HCT116 (cell line): Measurements from ENCODE around the gene KCNMB2. TPM values are rescaled to one million over a fixed set of nuclear protein-coding genes. Genes with fewer than 3 reads are reported as not detected.

Source experiments
- ATAC-seq: fragments of 200-7000 bp; cut with Tn5 transposase; 2 replicates; pipeline ENCODE4 v1.9.1; 2020; ENCODE audit warnings: mild to moderate bottlenecking, moderate library complexity
- BruUV-seq: library from RNA; stranded (reverse); fragments of 400-500 nt; replicated peaks from 2 replicates; lab custom pipeline; 2021; lab: Mats Ljungman, UMichigan
- CTCF ChIA-PET: fragments of 300-600 bp; sonication (Branson Sonifier 250); formaldehyde crosslinking; loops from one replicate; lab custom pipeline; 2021; ENCODE audit warnings: antibody characterized with exemption; lab: Charles Lee
- POLR2A ChIA-PET: fragments of 300-600, 350-600 bp; sonication (Branson Sonifier 250); formaldehyde crosslinking; loops from one replicate; lab custom pipeline; 2021; ENCODE audit warnings: antibody characterized with exemption; lab: Charles Lee
- RAD21 ChIA-PET, 2 experiments: fragments of 300-600 bp; sonication (Branson Sonifier 250); formaldehyde crosslinking; loops; one replicate each; lab custom pipeline; 2023; ENCODE audit warnings: low total read pairs in 2 of 2; ENCODE audit not compliant: uncharacterized antibody in 2 of 2, unreplicated experiment in 2 of 2, low non-redundant PET in 1 of 2; lab: Charles Lee
- DNase-seq: peaks from one replicate; pipeline ENCODE4 v3.0.0-alpha.2; 2010; ENCODE audit warnings: low read depth, low spot score
- H2AFZ ChIP-seq: fragments of 200-600 bp; shearing (Covaris generic), sonication (generic); 2 replicates; pipeline ENCODE4 v1.6.1; 2017; ENCODE audit warnings: low read depth, mixed run types, mixed read lengths, antibody characterized with exemption, low read length; ENCODE audit not compliant: poor library complexity, severe bottlenecking
- H3K27ac ChIP-seq: 2 replicates; pipeline ENCODE4 v1.5.1; 2012; ENCODE audit warnings: low read depth, low read length
- H3K27me3 ChIP-seq: fragments of 200-600 bp; sonication (generic); 2 replicates; pipeline ENCODE4 v1.6.1; 2016; ENCODE audit warnings: mixed run types, low read length, mixed read lengths; ENCODE audit not compliant: insufficient read depth
- H3K36me3 ChIP-seq, 2 experiments: fragments of 200-500 bp in 1 of 2; fragments of 200-600 bp in 1 of 2; sonication (Bioruptor generic) in 1 of 2; sonication (generic) in 1 of 2; 2 replicates each; pipeline versions ENCODE4 v1.5.1 to v1.6.1; 2014 to 2016; ENCODE audit warnings: low read length in 2 of 2, inconsistent platforms in 1 of 2, mixed read lengths in 1 of 2, mixed run types in 1 of 2; ENCODE audit not compliant: insufficient read depth in 2 of 2, control insufficient read depth in 1 of 2
- H3K4me1 ChIP-seq, 2 experiments: fragments of 200-600 bp in 1 of 2; sonication (generic) in 1 of 2; 2 replicates each; pipeline versions ENCODE4 v1.5.1 to v1.6.1; 2012 to 2017; ENCODE audit warnings: low read length in 2 of 2, inconsistent platforms in 1 of 2, mild to moderate bottlenecking in 1 of 2, mixed read lengths in 1 of 2, mixed run types in 1 of 2, moderate library complexity in 1 of 2; ENCODE audit not compliant: insufficient read depth in 2 of 2, control insufficient read depth in 1 of 2
- H3K4me2 ChIP-seq: fragments of 200-600 bp; sonication (generic); 2 replicates; pipeline ENCODE4 v1.6.1; 2017; ENCODE audit warnings: mixed run types, low read length, mixed read lengths
- H3K4me3 ChIP-seq, 2 experiments: fragments of 200-600 bp in 1 of 2; sonication (generic) in 1 of 2; replicated peaks in 1 of 2; 2 replicates each; pipeline ENCODE4 v1.5.1; 2011 to 2016; ENCODE audit warnings: low read length in 2 of 2, control low read depth in 1 of 2, low read depth in 1 of 2, mild to moderate bottlenecking in 1 of 2, mixed read lengths in 1 of 2, mixed run types in 1 of 2
- H3K79me2 ChIP-seq: fragments of 200-600 bp; sonication (generic); 2 replicates; pipeline ENCODE4 v1.6.1; 2017; ENCODE audit warnings: mild to moderate bottlenecking, mixed run types, low read length, moderate library complexity, mixed read lengths; ENCODE audit not compliant: insufficient read depth
- H3K9ac ChIP-seq: fragments of 200-600 bp; sonication (generic); 2 replicates; pipeline ENCODE4 v1.6.1; 2016; ENCODE audit warnings: low read length, mixed read lengths
- H3K9me2 ChIP-seq: fragments of 200-600 bp; sonication (generic), shearing (Covaris generic); 2 replicates; pipeline ENCODE4 v1.6.1; 2017; ENCODE audit warnings: mixed run types, mild to moderate bottlenecking, moderate library complexity; ENCODE audit not compliant: insufficient read depth
- H3K9me3 ChIP-seq, 2 experiments: fragments of 200-500 bp in 1 of 2; fragments of 200-600 bp in 1 of 2; sonication (Bioruptor generic) in 1 of 2; sonication (generic) in 1 of 2; 2 replicates each; pipeline ENCODE4 v1.6.1; 2014 to 2017; ENCODE audit warnings: low read length in 2 of 2, mixed read lengths in 2 of 2, inconsistent platforms in 1 of 2, low read depth in 1 of 2, mild to moderate bottlenecking in 1 of 2, mixed run types in 1 of 2, moderate library complexity in 1 of 2; ENCODE audit not compliant: control insufficient read depth in 1 of 2, insufficient read depth in 1 of 2
- H4K20me1 ChIP-seq: fragments of 200-600 bp; sonication (generic), shearing (Covaris generic); 2 replicates; pipeline ENCODE4 v1.6.1; 2017; ENCODE audit warnings: mixed run types, mild to moderate bottlenecking, moderate library complexity; ENCODE audit not compliant: insufficient read depth
- ATF3 ChIP-seq: IDR thresholded peaks from 2 replicates; pipeline ENCODE4 v1.6.1; 2012
- CEBPB ChIP-seq: IDR thresholded peaks from 2 replicates; pipeline ENCODE4 v1.6.1; 2012; ENCODE audit warnings: low read depth
- EGR1 ChIP-seq: IDR thresholded peaks from 2 replicates; pipeline ENCODE4 v1.6.1; 2012; ENCODE audit warnings: low read depth
- ELF1 ChIP-seq: IDR thresholded peaks from 2 replicates; pipeline ENCODE4 v1.6.1; 2012; ENCODE audit warnings: low read depth, borderline replicate concordance
- EZH2 ChIP-seq: fragments of 200-600 bp; sonication (generic); IDR thresholded peaks from 2 replicates; pipeline ENCODE4 v1.6.1; 2017; ENCODE audit warnings: antibody characterized with exemption, mixed run types
- EZH2phosphoT487 ChIP-seq: fragments of 200-600 bp; IDR thresholded peaks from 2 replicates; pipeline ENCODE4 v1.6.1; 2018; ENCODE audit warnings: antibody characterized with exemption, borderline replicate concordance
- FOSL1 ChIP-seq: IDR thresholded peaks from 2 replicates; pipeline ENCODE4 v1.6.1; 2012; ENCODE audit warnings: low read depth
- JUND ChIP-seq: IDR thresholded peaks from 2 replicates; pipeline ENCODE4 v1.6.1; 2012
- POLR2A ChIP-seq: IDR thresholded peaks from 2 replicates; pipeline ENCODE4 v1.7.0; 2011; ENCODE audit warnings: borderline replicate concordance; ENCODE audit not compliant: insufficient read depth, insufficient read length; ENCODE audit errors: extremely low read depth
- POLR2AphosphoS5 ChIP-seq: IDR thresholded peaks from 2 replicates; pipeline ENCODE4 v1.6.1; 2011; ENCODE audit warnings: mild to moderate bottlenecking, low read depth, low read length, moderate library complexity
- RAD21 ChIP-seq: IDR thresholded peaks from 2 replicates; pipeline ENCODE4 v1.6.1; 2012; ENCODE audit warnings: low read depth, mild to moderate bottlenecking
- SIN3A ChIP-seq: IDR thresholded peaks from 2 replicates; pipeline ENCODE4 v1.6.1; 2012; ENCODE audit warnings: low read depth
- SP1 ChIP-seq: IDR thresholded peaks from 2 replicates; pipeline ENCODE4 v1.6.1; 2012; ENCODE audit warnings: low read depth
- SRF ChIP-seq: IDR thresholded peaks from 2 replicates; pipeline ENCODE4 v1.6.1; 2012; ENCODE audit warnings: low read depth
- TCF7L2 ChIP-seq: IDR thresholded peaks from 2 replicates; pipeline ENCODE4 v1.7.0; 2011; ENCODE audit warnings: borderline replicate concordance, inconsistent platforms; ENCODE audit not compliant: insufficient read depth, insufficient read length; ENCODE audit errors: extremely low read depth
- YY1 ChIP-seq: IDR thresholded peaks from 2 replicates; pipeline ENCODE4 v1.6.1; 2011; ENCODE audit warnings: low read length, low read depth, moderate library complexity, mild to moderate bottlenecking; ENCODE audit not compliant: insufficient replicate concordance; ENCODE audit errors: extremely low read depth
- intact Hi-C: fragments of 100-400 bp; cut with micrococcal nuclease; formaldehyde crosslinking; loops from 2 replicates; pipeline ENCODE4 v1.10.0; 2022
- total RNA-seq: library from RNA; stranded (reverse); gene quantifications from one replicate; pipeline ENCODE4 v1.2.1, GENCODE V29; 2021; ENCODE audit not compliant: unreplicated experiment
- TF ChIP-seq, protein P1 (sequence below): IDR thresholded peaks from 2 replicates; pipeline ENCODE4 v1.6.1; 2012
- TF ChIP-seq, protein P2 (sequence below), 3 experiments: fragments of 200-600 bp in 1 of 3; sonication (generic) in 1 of 3; IDR thresholded peaks in 2 of 3; conservative IDR thresholded peaks in 1 of 3; 2 replicates each; pipeline ENCODE4 v1.5.1; 2012 to 2017; ENCODE audit warnings: low read depth in 2 of 3, low read length in 2 of 3, antibody characterized with exemption in 1 of 3, borderline replicate concordance in 1 of 3, control low read depth in 1 of 3, mild to moderate bottlenecking in 1 of 3, mixed read lengths in 1 of 3, mixed run types in 1 of 3, moderate library complexity in 1 of 3; ENCODE audit not compliant: insufficient read depth in 1 of 3
- TF ChIP-seq, protein P3 (sequence below): IDR thresholded peaks from 2 replicates; pipeline ENCODE4 v1.6.1; 2012; ENCODE audit warnings: low read depth
- TF ChIP-seq, protein P4 (sequence below): IDR thresholded peaks from 2 replicates; pipeline ENCODE4 v1.6.1; 2011; ENCODE audit warnings: mild to moderate bottlenecking, low read length, moderate library complexity; ENCODE audit not compliant: insufficient replicate concordance; ENCODE audit errors: extremely low read depth

KCNMB2 gene
- total RNA-seq, 1 experiment from 2014 or later: not detected

- no peak overlapping the region for H2AFZ ChIP-seq
- no peaks in the 10 kb centered on the region for H3K4me1 ChIP-seq
- intact Hi-C loops: no loop called here
- H3K36me3 ChIP-seq: no peaks in the 10 kb centered on the region
- no peaks in the 10 kb centered on the region for H3K9me2 ChIP-seq
- RAD21 ChIA-PET: no interaction called here
- H3K79me2 ChIP-seq: no peaks in the 10 kb centered on the region
- H4K20me1 ChIP-seq: no peaks in the 10 kb centered on the region; the same call in 1 of the 2 replicates
- POLR2A ChIA-PET: no interaction called here
- ATAC-seq: no peak
- no peak overlapping the region for H3K4me2 ChIP-seq
- no TSS peak for BruUV-seq
- no peaks in the 10 kb centered on the region for H3K27me3 ChIP-seq
- H3K9ac ChIP-seq: no peak overlapping the region
- no peaks in the 10 kb centered on the region for H3K9me3 ChIP-seq
- TF ChIP-seq TCF7L2 (no peak), SP1 (no peak), YY1 (no peak), POLR2AphosphoS5 (no peak), SRF (no peak), EGR1 (no peak), JUND (no peak), ATF3 (no peak), EZH2 (no peak), FOSL1 (no peak), POLR2A (no peak), ELF1 (no peak), EZH2phosphoT487 (no peak), SIN3A (no peak), CEBPB (no peak), RAD21 (no peak)
- TF ChIP-seq, protein P1, sequence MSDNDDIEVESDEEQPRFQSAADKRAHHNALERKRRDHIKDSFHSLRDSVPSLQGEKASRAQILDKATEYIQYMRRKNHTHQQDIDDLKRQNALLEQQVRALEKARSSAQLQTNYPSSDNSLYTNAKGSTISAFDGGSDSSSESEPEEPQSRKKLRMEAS: no peak
- TF ChIP-seq, protein P2, sequence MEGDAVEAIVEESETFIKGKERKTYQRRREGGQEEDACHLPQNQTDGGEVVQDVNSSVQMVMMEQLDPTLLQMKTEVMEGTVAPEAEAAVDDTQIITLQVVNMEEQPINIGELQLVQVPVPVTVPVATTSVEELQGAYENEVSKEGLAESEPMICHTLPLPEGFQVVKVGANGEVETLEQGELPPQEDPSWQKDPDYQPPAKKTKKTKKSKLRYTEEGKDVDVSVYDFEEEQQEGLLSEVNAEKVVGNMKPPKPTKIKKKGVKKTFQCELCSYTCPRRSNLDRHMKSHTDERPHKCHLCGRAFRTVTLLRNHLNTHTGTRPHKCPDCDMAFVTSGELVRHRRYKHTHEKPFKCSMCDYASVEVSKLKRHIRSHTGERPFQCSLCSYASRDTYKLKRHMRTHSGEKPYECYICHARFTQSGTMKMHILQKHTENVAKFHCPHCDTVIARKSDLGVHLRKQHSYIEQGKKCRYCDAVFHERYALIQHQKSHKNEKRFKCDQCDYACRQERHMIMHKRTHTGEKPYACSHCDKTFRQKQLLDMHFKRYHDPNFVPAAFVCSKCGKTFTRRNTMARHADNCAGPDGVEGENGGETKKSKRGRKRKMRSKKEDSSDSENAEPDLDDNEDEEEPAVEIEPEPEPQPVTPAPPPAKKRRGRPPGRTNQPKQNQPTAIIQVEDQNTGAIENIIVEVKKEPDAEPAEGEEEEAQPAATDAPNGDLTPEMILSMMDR (IDR thresholded peaks at IDR 0.05 in 2 of 3, conservative IDR thresholded peaks at IDR 0.05 in 1 of 3; ENCODE audit: borderline replicate concordance in 1 of 3, insufficient read depth in 1 of 3, low read depth in 2 of 3, low read length in 2 of 3): no peak
- TF ChIP-seq, protein P3, sequence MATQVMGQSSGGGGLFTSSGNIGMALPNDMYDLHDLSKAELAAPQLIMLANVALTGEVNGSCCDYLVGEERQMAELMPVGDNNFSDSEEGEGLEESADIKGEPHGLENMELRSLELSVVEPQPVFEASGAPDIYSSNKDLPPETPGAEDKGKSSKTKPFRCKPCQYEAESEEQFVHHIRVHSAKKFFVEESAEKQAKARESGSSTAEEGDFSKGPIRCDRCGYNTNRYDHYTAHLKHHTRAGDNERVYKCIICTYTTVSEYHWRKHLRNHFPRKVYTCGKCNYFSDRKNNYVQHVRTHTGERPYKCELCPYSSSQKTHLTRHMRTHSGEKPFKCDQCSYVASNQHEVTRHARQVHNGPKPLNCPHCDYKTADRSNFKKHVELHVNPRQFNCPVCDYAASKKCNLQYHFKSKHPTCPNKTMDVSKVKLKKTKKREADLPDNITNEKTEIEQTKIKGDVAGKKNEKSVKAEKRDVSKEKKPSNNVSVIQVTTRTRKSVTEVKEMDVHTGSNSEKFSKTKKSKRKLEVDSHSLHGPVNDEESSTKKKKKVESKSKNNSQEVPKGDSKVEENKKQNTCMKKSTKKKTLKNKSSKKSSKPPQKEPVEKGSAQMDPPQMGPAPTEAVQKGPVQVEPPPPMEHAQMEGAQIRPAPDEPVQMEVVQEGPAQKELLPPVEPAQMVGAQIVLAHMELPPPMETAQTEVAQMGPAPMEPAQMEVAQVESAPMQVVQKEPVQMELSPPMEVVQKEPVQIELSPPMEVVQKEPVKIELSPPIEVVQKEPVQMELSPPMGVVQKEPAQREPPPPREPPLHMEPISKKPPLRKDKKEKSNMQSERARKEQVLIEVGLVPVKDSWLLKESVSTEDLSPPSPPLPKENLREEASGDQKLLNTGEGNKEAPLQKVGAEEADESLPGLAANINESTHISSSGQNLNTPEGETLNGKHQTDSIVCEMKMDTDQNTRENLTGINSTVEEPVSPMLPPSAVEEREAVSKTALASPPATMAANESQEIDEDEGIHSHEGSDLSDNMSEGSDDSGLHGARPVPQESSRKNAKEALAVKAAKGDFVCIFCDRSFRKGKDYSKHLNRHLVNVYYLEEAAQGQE: no peak
- TF ChIP-seq, protein P4, sequence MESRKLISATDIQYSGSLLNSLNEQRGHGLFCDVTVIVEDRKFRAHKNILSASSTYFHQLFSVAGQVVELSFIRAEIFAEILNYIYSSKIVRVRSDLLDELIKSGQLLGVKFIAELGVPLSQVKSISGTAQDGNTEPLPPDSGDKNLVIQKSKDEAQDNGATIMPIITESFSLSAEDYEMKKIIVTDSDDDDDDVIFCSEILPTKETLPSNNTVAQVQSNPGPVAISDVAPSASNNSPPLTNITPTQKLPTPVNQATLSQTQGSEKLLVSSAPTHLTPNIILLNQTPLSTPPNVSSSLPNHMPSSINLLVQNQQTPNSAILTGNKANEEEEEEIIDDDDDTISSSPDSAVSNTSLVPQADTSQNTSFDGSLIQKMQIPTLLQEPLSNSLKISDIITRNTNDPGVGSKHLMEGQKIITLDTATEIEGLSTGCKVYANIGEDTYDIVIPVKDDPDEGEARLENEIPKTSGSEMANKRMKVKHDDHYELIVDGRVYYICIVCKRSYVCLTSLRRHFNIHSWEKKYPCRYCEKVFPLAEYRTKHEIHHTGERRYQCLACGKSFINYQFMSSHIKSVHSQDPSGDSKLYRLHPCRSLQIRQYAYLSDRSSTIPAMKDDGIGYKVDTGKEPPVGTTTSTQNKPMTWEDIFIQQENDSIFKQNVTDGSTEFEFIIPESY: no peak
- TF ChIP-seq, all 23 proteins: peak for 0
- DNase-seq: no peak
- no peak overlapping the region for H3K4me3 ChIP-seq
- no peak overlapping the region for H3K27ac ChIP-seq
- CTCF ChIA-PET: no interaction called here
Measured at GRCh38 chr3:178805741-178806140, 269.5 kb downstream of the KCNMB2 start.
